GM18951 (cell line): ENCODE data around the gene COL4A4.

Experiments used
- POLR2A ChIP-seq: IDR thresholded peaks from 4 replicates; pipeline ENCODE4 v1.6.1; 2011; ENCODE audit warnings: mild to moderate bottlenecking; ENCODE audit not compliant: insufficient read length, insufficient read depth; ENCODE audit errors: extremely low read depth
- in situ Hi-C: fragments of 300-500 bp; cut with MboI; formaldehyde crosslinking; loops from one replicate; pipeline ENCODE4 v1.12.0; 2022; ENCODE audit warnings: low sequenced_read_pairs, mixed read lengths, inconsistent platforms; ENCODE audit not compliant: unreplicated experiment

Gene COL4A4

DNA sequence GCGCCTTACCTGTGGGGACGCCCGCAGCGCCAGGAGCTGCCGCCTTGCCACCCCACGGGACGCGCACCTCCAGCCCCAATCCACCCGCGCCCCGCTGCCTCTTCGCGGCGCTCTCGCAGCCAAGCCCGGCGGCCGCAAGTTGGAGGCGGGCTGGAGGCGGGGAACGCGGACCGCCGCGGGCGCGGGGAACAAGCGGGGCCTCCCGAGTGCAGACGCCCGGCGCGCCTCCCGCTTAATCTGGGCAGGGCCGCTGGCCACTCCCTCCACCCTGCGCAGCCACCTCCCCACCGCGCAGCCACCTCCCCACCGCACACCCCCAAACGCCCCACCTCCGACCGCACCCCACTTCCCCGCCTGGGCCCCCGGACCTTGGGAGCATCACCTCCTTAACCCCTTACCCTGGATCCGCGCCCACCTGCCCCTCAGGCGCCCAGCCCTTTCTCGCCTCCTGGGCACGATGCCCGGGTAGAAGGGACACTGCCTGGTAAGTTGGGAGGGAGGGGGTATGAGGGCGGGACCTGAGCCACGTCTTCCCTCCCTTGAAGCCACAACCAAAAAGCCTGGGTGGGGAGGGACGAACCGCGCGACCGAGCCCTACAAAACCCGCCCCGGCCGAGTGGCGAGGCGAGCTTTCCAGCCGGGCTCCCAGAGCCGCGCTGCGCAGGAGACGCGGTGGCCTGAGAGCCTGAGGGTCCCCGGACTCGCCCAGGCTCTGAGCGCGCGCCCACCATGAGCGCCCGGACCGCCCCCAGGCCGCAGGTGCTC is at the start of gene COL4A4, which contains the start of gene COL4A3:
Gene COL4A4, minus strand, starts transcription at position 208 of the 765 bp plus-strand sequence. CDS start 16,722 bp downstream, outside the sequence.
Gene COL4A3, plus strand, starts transcription at position 627 of the 765 bp plus-strand sequence. Its CDS starts 103 bp downstream, at position 730.
- in situ Hi-C loops, result no loop called here
- no peak for TF ChIP-seq POLR2A

DNA sequence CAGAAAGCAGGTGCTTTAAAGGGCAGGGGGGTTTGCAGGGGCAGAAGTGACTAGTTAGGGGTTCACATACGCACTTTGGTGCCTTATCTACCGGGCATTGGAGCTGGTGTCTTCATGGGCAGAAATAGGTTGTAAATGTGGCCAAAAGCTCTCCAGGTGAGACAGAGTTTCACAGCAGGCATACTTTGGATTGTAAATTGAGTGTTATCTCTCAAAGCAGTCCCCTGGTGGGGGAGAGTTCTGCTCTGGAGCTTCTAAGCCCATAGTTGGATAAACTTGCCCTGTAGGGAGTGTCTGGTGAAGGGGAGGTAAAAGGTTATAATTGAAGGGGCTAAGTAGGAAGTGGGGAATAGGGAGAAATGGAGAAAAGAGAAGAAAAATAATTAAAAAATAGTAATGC is 43.6 kb upstream of the COL4A4 start:
- no peak for TF ChIP-seq POLR2A
- in situ Hi-C loops, result no loop called here

GRCh38 chr2:227206406-227206805 is 42.4 kb upstream of the COL4A4 start:
- in situ Hi-C loops, result no loop called here

GRCh38 chr2:227205701-227206100 is 41.7 kb upstream of the COL4A4 start:
- in situ Hi-C loops, result no loop called here
- TF ChIP-seq POLR2A, result no peak

More at GRCh38 chr2:227206406-227206805, 42.4 kb upstream of the COL4A4 start:
- no peak for TF ChIP-seq POLR2A

DNA sequence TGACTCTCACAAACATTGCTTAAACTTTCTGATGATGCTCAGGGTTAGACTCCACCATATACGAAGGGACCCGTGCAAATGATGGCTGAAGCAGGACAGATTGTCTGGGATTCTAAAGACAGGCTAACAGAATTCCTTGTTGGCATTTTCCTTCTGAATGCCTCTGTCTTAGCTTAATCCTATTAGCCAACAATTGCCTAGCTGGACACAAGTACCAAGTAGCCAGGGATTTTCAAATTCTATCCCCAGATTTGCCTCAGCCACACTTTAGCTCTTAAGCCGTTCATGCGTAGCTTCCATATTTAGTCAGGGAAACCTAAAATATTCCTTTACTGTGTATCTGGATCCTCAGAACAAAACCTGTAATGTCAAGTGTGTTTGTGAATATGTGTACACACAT is 40.4 kb upstream of the COL4A4 start:
- in situ Hi-C loops, result no loop called here
- TF ChIP-seq POLR2A, result no peak

DNA sequence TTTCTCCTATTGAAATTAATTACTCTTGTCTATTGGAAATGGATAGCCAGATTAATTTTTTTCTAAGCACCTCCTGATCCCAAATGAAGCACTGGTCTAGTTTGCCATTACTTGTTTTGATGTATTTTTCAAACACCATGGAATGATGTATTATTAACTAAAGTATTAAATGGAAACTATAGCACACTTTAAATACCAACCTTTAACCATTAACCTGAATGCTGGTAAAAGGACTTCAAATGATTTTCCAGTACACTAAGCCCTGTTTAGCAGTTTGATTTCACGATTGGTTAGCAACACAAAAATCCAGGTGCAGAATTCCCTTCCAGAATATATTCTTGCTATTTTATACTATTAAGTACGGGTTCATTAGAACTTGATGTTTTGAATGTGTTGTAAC is 37.8 kb upstream of the COL4A4 start:
- in situ Hi-C loops, result no loop called here
- no peak for TF ChIP-seq POLR2A

DNA sequence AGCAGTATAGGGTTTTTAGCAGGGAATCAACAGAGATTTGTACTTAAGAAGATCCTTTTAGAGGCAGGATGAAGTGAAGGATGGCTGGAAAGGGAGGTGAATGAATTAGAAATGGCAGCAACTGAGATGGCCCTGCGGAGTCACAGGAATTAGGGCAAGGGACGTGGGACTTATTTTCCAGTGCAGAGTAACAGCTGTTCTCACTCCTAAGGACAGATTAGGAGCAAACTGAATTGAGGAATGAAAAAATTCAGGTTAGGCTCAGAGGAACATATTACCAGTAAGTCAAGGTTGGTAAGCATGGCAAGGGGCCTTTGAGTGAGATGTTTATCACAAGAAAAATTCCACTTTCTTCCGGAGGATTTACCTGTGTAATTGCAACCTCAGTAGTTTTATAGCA is 34.9 kb upstream of the COL4A4 start:
- no peak for TF ChIP-seq POLR2A
- in situ Hi-C loops, result no loop called here

- TF ChIP-seq POLR2A, result no peak
- in situ Hi-C loops, result no loop called here
These were observed 30.2 kb upstream of the COL4A4 start for GRCh38 chr2:227194219-227194618.

GRCh38 chr2:227192491-227192890 is 28.5 kb upstream of the COL4A4 start:
- no peak for TF ChIP-seq POLR2A
- in situ Hi-C loops, result no loop called here

DNA sequence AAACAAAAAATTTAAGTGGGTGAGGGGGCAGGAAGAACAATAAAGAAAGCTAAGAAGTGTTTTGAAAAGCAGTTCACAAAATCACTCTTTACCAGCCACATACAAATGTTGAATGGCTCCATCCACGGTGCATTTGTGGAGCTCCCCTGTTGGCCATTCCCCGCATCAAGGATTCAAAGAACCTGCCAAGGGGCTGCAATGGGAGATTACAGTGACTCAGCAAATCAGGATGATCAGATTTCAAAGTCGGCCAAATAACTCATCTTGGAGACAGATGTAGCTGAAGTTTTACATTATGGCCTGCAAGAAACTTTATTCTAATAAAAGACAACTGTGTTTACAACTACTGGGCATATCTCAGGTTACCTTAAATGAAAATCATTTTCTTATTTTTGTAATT is 27.4 kb upstream of the COL4A4 start:
- in situ Hi-C loops, result no loop called here

GRCh38 chr2:227188292-227188691 is 24.3 kb upstream of the COL4A4 start:
- TF ChIP-seq POLR2A, result no peak
- in situ Hi-C loops, result no loop called here

More for the DNA sequence above, 27.4 kb upstream of the COL4A4 start:
- TF ChIP-seq POLR2A, result no peak

GRCh38 chr2:227186751-227187150 is 22.7 kb upstream of the COL4A4 start:
- in situ Hi-C loops, result no loop called here
- TF ChIP-seq POLR2A, result no peak

DNA sequence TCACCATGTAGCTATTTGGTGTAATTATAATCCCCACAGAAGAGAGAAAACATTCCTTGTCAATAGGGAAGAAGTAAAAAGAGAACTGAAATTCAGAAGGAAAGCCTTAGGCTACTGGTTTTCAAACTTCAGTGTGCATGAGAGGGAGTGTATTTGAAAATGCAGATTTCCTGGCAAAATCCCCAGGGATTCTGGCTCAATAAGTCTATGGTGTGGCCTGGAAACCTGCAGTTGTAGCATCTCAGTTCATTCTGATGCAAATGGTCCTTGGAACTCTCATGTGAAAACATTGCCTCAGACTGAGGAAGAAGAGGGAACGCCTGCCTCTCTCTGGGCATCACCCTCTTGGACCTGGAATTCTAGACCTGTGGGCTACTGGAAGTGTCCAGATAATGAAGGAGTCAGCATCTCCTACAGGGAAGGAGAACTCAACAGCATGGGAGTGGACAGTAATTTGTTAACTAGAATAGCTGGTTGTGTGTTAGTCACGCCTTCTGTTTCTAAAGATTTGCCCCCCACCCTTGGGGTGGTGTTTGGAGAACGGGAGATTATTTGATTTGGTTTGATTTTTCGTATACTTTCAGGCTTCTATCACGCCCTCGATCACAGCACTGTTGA is 21.7 kb upstream of the COL4A4 start:
- no peak for TF ChIP-seq POLR2A
- in situ Hi-C loops, result no loop called here
